Midbrain (tissue), 1 donor: Measurements from ENCODE around the gene OSBP2.
"Not testable (repeated sequence)": the region's sequence is repeated elsewhere in the genome, so short reads cannot be mapped to it uniquely, and the experiment has no call there.

Source experiments
- DNase-seq: peaks from one replicate; lab custom pipeline; 2025; lab: John Stamatoyannopoulos, UW

The OSBP2 gene

DNA sequence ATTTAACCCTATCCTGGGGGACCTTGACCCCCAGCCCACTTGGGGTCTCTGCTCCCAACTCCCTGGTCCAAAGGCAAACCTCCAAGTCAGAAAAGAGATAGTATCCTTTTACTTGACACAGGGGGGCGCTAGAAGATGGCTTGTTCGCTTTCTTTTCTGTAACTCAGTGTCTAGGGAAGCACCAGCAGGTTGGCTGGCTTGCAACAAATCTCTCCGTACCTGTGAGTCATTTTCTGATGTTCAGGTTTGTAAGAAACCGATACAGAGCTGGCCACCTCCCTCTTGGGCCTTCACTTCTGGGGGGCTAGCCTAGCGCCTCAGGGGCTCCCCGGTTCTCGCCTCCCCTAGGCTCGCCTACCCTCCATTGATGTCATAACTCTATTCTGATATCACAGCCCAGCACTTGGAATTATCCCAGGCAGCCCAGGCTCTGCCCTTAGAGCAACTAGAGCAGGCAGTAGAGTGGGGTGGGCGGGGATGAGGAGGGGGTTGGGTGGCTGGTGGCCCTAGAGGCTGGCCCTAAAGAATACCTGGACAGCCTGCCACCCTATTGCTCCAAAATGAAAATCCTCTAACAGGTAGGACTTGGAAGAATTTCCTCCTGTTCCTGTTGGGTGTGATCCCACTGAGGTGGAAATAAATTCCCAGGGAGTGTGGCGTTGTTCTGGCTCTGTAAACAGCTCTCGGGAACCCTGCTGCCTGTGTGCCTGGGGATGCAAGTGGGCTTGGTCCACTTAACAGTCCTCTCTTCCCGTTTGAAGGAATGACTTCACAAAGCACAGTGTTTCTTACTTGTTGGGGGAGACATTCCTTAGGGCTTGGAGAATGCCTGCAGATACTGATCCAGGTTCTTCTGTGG is 69.4 kb downstream of the OSBP2 start:
- peak; percentile 40 for DNase-seq

DNA sequence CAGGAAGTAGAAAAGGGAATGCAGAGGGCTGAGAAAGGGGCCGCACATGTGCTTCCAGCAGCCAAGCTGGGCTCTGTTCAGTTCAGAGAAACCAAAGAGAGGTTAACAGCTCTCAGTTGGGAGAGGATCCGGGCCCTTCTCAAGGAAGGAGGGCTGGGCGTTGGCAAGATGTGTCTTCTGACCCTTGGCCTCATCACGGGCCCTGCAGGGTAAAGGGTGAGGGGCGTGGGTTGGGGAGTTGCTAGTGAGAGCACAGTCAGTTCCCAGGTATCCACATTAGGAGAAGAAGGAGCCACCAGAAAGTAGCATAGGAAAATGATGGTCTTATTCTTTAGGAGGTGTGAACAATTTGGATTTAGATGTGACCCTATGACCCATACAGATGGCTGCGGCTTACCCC is 73.0 kb downstream of the OSBP2 start:
- DNase-seq: no peak

DNA sequence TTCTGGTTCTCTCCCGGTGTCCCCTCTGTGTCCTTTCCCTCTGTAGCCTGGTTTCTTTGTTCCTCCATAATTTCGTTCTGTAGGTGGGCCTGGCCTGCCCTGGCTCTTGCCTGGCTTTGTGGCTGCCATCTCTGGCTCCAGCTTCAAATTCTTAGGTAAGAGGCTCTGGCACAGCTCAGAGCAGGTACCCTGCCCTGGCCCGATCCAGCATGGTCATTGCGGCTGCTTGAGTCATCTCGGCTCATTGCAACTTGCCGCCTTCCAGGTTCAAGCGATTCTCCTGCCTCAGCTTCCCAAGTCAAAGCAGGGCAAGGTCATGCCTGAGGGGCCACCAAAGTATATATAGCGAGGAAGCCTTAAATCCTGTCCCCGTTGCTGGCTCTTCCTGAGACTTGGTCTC is 76.0 kb downstream of the OSBP2 start:
- DNase-seq: no peak

DNA sequence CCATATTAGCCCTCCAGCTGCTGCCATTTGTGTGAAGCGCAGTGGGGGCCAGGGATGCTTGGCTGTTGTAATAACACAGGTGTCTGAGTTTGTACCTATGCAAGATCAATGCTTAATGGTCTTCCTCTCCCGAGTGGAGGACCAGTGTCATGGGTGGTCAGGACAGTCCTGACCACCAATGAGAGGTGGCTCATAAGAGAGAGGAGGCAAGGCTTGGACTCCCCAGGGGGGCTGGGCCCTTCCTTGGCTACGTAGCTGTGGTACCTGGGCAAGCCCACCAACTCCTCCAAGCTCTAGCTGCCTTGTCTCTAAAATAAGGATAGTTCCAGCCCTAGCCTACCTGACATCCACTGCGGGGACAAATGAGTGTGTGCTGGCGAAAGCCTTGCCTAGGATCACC is 79.2 kb downstream of the OSBP2 start:
- no peak for DNase-seq

DNA sequence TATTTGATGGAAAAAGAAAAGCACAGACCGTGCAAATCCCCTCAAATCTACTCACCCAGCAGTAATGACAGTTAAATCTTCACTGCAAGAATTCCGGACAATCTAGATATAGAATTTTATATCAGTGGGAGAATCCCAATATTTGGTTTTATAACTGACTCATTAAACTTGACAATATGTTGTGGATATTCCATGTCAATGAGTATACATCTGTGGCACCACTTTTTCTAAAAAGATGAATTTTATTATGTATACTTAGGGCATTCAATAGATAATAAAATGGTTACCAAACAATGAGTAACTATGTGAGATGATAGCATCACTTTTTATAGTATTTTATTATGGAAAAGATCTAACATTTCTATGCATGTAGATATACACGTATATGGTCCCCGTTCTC is 79.9 kb downstream of the OSBP2 start:
- DNase-seq: no peak

DNA sequence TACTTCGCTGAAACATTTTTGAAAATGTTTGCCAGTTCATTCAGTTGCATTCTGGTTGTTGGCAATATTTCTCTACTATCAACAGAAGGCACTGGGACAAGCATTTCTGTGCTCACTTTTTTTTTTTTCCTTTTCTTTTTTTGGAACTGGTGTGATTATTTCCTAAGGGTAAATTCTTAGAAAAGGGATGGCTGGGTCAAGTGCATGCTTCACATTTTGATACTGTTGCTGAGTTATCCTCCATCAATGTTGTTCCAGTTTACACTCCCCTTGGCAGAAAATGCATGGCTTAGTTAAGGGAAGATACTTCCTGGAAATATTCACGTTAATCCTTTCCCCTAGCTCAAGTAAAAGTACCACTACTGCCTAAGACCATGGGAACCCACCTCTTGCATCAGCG is 81.8 kb downstream of the OSBP2 start:
- DNase-seq: no peak

DNA sequence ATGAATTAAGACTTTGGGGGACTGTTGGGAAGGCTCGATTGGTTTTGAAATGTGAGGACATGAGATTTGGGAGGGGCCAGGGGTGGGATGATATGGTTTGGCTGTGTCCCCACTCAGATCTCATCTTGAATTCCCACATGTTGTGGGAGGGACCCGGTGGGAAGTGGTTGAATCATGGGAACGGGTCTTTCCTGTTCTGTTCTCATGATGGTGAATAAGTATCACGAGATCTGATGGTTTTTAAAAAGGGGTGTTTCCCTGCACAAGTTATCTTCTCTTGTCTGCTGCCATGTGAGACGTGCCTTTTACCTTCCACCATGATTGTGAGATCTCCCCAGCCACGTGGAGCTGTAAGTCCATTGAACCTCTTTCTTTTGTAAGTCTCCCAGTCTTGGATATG is 82.5 kb downstream of the OSBP2 start:
- DNase-seq: not testable (repeated sequence)

DNA sequence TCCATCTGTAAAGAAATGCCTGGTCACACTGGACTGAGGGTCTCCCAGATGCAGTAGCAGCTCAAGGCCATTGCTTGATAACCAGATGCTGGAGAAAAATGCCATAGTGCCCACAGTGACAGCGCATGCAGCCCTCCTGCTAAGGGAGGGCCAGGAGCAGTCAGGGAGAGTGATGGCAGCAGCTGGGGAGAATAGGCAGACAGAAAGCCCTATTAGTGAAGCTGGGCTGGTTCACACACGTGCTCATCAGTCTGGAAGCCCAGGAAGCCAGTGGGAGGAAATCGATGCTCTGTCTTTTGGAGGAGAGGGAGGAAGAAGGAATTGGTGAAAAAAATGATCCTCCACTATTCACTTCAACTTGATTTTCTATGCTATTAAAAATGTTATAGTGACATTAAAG is 82.9 kb downstream of the OSBP2 start:
- DNase-seq: no peak

DNA sequence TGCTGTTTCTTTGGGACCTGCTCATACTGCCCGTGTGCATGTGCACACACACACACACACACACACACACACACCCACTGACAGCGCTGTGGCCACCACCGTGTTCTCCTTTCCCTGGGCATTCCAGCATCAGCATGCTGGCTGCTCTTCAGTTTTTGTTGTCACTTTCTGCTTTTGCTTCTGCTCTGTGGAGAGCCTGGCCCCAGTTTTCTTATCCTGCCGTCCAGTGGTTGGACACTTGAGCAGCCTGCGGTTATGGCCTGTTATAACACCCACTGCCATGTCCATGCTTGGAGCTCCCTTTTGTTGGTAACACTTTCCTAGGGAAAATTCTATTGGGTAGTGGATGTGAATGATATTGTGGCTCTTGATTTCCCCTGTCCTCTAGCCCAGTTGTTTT is 83.6 kb downstream of the OSBP2 start:
- no peak for DNase-seq

DNA sequence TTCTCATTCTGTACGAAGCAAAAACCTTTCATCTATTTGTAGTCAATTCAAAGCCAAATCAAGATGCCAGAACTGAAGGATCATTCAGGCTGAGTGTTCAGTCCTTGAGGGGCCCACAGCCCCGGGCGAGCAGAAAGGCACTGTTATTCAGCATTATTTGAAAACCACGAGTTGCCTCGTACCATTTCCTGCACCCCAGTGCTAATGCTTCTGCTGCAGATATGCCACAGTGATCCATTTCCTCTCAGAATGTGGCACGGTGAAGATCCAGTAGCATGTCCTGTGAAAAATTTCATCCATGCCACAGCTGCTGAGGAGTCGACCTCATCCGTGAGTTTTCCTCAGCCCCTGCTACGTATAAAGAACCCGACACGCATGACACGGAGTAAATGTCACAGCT is 85.4 kb downstream of the OSBP2 start:
- no peak for DNase-seq

DNA sequence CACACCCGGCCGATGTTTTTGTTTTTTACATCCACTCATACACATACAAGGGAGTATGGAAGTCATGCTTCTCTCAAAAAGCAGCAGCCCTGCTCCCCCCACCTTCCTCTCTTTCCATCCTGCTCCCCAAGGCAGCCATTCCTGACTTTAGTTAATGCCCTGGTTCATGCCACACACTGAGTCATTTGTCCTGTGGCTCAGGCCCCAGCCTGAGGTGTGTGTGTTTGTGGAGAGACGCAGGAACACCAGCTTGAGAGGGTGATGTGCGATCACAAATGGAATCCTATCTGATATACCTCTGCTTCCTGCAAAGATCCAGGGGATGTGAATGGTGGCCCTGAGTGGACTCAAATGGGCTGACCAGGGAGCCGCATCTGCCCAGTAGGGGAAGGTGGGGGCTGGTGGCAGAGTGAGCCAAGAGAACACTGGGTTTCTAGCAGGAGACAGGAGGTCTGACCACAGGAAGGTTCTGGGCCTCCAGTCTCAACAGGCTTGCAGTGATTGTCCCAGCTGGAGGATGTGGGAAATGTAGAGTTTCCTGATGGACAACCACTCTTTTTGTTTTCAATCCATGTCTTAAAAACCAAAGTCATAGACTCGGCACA is 86.7 kb downstream of the OSBP2 start:
- DNase-seq: no peak

DNA sequence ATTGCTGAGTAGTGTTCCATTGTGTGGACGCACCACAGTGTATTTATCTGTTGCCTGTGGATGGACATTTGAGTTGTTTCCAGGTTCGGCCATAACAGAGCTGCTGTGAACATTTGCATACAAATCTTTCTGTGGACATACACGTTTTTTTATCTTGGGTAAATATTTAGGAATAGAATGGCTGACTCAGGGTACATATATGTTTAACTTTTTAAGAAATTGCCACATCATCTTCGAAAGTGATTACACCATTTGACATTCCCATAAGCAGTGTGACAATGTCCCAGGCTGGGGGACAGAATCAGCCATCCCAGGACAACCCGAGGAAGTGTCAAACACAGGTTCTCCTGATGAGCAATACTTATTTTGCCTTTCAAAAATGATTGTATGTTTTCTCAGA is 87.9 kb downstream of the OSBP2 start:
- no peak for DNase-seq

DNA sequence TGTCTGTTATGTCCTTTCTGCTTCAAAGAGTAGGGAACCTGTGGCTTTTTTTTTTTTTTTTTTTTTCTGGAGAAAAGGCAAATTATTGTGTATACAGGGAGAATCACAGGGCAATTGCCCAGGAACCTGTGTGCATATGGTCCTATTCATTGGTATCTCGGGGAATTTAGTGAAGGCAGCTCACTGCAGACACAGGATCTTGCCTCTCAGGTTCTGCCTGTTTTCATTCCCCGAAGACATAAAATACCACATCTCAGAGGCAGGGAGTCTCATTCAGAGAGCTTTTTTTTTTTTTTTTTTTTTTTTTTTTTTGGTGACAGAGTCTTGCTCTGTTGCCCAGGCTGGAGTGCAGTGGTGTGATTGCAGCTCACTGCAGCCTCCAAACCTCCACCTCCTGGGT is 88.3 kb downstream of the OSBP2 start:
- no peak for DNase-seq

DNA sequence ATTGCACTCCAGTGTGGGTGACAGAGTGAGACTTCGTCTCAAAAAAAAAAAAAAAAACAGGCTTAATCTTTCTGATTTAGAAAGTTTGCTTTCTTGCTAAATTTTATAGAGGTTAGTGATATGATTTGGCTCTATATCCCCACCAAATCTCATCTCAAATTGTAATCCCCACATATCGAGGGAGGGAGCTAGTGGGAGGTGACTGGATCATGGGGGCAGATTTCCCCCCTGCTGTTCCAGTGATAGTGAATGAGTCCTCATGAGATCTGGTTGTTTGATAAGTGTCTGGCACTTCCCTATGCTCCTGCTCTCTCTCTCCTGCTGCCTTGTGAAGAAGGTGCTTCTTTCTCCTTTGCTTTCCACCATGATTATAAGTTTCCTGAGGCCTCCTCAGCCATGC is 90.9 kb downstream of the OSBP2 start:
- DNase-seq: no peak

DNA sequence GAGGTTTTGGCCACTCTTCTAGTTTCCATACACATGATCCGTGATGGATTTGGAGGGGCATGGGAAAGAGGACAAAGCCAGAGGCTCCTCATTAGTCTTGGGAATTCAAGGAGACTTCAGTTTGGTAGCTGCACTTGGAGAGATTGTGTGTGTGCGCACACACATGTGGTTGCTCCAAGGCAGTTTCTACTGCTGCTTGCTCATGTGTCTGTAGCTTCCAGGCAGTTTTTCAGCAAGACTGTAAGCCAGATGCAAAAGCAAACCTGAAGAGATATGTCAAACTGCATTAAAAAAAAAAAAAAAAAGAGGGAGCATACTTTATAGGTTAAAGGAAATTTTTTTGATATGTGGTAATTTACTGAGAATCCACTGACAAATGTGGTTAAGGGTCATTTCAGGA is 95.7 kb downstream of the OSBP2 start:
- DNase-seq: no peak

DNA sequence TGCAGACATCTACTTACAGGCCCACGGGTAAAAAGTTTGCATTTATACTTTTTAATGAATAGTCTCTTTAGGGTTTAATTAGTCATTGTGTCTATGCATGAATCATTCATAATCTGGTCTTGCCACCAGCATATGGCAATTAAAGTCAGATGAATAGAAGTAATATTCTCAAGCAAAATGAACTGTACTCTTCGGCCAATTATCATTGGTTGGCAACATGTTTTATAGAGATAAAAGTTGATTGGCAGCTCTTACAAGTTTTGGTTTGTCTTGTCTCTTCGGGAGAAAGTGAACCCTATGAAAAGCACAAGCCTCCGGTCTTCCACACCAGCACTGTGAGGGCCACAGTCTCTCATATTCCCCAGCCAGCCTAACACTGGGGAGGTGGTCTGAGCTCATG is 97.8 kb downstream of the OSBP2 start:
- no peak for DNase-seq

DNA sequence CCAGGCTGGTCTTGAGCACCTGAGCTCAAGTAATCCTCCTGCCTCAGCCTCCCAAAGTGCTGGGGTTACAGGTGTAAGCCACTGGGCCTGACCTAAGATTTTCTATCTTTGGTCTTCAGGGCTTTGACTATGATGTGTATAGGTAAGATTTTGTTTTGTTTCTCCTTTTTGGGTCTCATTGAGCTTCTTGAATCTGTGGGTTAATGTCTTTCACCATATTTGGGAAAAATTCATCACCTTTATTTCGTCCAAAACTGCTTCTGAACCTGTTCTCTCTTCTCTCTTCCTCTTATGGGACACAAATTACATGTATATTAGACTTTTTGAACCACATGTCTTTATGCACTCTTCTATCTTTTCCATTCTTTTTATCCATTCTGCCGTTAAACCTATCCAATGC is 100.4 kb downstream of the OSBP2 start:
- DNase-seq: no peak

DNA sequence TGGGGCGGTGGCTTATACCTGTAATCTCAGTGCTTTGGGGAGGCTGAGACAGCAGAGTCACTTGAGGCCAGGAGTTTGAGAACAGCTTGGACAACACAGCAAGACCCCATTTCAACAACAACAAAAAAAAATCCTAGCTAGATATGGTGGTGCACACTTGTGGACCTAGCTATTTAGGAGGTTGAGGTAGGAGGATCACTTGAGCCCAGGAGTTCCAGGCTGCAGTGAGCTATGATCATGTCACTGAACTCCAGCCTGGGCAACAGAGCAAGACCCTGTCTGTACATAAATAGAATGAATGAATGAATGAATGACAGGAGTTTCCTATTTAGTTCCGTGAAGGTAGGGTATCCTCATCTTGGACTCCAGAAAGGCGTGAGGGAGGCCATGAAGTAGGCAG is 107.0 kb downstream of the OSBP2 start:
- no peak for DNase-seq

DNA sequence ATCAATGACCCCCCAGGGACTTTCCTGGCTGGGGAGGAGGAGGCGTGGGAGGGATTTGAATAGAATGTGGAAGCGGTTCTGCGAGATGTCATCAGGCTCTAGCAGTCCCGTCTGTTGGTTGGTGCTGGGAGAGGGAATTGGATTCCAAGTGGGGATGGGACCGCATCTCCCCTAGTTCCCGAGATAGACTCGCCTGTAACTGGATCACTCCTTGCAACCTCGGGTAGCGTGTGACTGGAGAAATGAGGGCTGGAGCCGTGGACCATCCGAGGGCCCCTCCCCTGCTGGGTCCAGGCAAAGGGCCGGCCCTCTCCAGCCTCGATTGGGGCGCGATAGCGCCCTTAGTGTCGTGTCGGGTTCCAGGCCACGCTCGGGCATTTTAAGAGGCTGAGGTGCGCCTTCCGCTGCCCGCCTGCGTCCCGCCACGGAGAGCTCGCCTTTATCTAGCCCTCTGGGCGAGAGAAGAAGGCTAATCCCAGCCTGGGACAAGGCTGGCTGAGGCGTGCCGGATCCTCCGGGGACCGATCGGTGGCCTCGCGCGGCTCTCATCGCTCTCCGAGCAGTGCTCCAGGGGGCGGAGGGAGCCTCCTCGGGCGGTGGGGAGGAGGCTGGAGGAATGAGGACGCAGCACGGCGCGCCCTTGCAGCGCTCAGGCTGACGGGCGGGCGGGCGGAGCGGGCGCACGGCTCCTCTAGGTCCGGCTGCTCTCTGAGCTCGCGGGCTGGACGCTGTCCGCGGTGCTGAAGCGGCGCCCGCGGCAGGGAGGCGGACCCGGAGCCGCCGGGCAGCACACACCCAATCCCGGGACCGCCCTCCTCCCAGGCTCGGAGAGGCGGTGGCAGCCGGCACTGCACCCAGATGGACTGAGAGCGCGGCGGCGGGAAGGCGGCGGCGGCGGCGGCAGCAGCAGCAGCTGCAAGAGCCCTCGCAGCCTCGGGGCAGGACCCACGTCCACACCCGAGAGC is 107.8 kb downstream of the OSBP2 start:
- peak; percentile 84 for DNase-seq

DNA sequence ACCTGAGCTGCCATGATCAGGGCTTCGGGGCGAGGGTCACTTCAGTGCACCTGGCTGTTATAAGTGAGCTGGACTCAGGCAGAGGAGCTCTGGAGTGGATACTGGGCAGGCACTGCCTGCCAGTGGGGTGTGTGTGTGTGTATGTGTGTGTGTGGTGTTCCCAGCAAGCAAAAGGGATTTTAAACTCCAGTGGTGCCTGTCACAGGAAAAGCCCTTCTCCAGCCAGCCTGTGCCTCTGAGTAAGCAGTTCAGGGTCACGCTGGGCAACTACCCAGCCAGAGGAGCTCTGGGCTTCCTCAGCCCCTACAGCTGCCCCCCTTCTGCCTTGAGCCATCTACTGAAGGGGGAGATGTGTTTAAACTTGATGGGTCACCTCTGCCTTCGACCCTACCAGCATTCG is 109.0 kb downstream of the OSBP2 start:
- DNase-seq: no peak

DNA sequence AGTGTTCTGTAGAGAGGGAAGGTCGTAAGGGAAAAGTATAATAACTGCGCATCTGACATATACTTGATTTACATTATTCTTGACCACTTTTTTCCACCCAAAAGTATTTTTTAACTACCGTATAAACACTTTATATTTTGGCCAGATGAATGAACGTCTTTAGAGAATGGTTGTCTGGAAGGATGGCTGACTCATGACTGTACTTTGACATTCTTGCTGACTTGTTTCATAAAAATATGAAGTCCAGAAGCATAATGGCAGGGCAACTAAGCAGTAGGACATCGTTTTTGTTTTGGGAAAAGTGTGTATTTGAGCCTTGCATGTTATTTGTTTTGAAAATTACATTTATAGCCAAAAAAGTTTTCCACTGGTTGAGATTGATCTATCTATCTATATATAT is 110.0 kb downstream of the OSBP2 start:
- DNase-seq: no peak

DNA sequence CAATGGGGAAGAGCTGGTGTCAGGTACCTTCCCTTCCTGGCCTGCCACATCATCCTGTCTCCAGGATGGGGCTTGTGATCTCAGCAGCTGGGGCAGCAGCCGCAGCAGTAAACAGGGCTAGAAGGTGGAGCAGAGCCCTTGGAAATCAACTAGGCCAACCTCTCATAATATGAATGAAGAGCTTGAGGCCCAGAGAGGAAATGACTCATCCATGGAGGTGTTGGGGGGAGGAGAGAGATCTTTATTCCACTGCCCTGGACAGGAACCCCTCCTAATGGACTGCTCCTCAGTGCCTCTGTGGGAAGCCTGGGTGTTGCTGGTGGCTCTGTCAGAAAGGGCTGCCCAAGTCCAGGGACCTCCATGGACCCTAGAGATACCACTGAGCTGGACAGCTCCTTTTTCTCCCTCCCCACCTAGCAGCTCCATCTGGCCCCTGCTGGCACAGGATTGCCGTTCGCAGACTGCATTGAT is 111.8 kb downstream of the OSBP2 start:
- no peak for DNase-seq

DNA sequence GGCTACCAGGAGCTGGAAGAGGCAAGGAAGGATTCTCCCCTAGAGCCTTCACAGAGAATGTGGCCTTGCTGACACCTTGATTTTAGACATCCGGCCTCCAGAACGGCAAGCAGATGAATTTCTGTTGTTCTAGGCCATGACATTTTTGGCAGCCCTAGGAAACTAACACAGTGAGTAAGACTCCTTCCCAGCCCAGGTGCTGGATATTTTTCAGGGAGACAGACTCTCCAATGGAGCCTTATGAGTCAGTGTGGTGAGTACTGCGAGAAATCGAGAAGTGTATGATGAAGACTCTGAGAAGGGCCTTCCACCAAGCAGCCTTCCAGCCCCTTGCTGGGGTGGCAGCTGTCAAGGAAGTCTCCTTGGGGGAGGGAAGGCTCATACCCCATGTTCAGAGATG is 114.4 kb downstream of the OSBP2 start:
- no peak for DNase-seq
